NCI-H2029 (cell line): ENCODE results near the gene C6orf141.

Experiments
- DNase-seq: peaks from one replicate; lab custom pipeline; 2025; lab: John Stamatoyannopoulos, UW

The C6orf141 gene

GRCh38 chr6:49550492-49551077, at the start of gene C6orf141:
Gene C6orf141 (plus strand): TSS chr6:49550668. CDS start chr6:49550793, 125 bp downstream.
- peak; percentile 92 for DNase-seq

- DNase-seq: no peak
These were observed 45.8 kb upstream of the C6orf141 start for GRCh38 chr6:49504666-49505065.

GRCh38 chr6:49506569-49507111, 43.8 kb upstream of the C6orf141 start:
- DNase-seq: no peak

GRCh38 chr6:49509342-49509741, 41.1 kb upstream of the C6orf141 start:
- no peak for DNase-seq

GRCh38 chr6:49513153-49513989, 37.1 kb upstream of the C6orf141 start:
- DNase-seq: no peak

GRCh38 chr6:49514571-49515484, 35.6 kb upstream of the C6orf141 start:
- DNase-seq: no peak

- DNase-seq: no peak
These were observed 34.9 kb upstream of the C6orf141 start for GRCh38 chr6:49515485-49516146.

GRCh38 chr6:49516147-49516505, 34.3 kb upstream of the C6orf141 start:
- no peak for DNase-seq

- no peak for DNase-seq
These were observed 32.5 kb upstream of the C6orf141 start for GRCh38 chr6:49517919-49518318.

GRCh38 chr6:49519660-49520059, 30.8 kb upstream of the C6orf141 start:
- no peak for DNase-seq

- no peak for DNase-seq
These were observed 27.5 kb upstream of the C6orf141 start for GRCh38 chr6:49522710-49523593.

- DNase-seq: no peak
These were observed 26.6 kb upstream of the C6orf141 start for GRCh38 chr6:49523901-49524300.

GRCh38 chr6:49524541-49524940, 25.9 kb upstream of the C6orf141 start:
- DNase-seq: no peak

- DNase-seq: no peak
These were observed 23.9 kb upstream of the C6orf141 start for GRCh38 chr6:49526598-49526997.

- no peak for DNase-seq
These were observed 23.1 kb upstream of the C6orf141 start for GRCh38 chr6:49527320-49527719.

- DNase-seq: no peak
These were observed 21.9 kb upstream of the C6orf141 start for GRCh38 chr6:49528571-49528970.

GRCh38 chr6:49530141-49530776, 20.2 kb upstream of the C6orf141 start:
- no peak for DNase-seq

GRCh38 chr6:49531774-49532569, 18.5 kb upstream of the C6orf141 start:
- DNase-seq: peak; percentile 70

- no peak for DNase-seq
These were observed 14.7 kb upstream of the C6orf141 start for GRCh38 chr6:49535795-49536194.
